Central memory CD8-positive, alpha-beta T cell (primary cell): ENCODE results near the gene COL23A1.
A peak's percentile ranks its signal among the peaks of the same experiment; 100 is the strongest.

Source experiments
- ATAC-seq: fragments of 150-1000 bp; cut with Tn5 transposase; replicated peaks from 2 replicates; pipeline ENCODE4 v1.10.0; 2022; ENCODE audit warnings: mild to moderate bottlenecking, moderate FRiP score, moderate number of reproducible peaks; ENCODE audit not compliant: poor library complexity, severe bottlenecking; ENCODE audit errors: extremely low read depth
- DNase-seq, 2 donors: peaks; one replicate each; pipeline ENCODE4 v3.0.0; 2021; ENCODE audit warnings: low spot score in 2 of 2
- H3K27ac Mint-ChIP-seq: one replicate; pipeline ENCODE4 v1.8.0; 2022; ENCODE audit warnings: low read depth, mild to moderate bottlenecking, moderate library complexity, mixed read lengths
- H3K27me3 Mint-ChIP-seq: one replicate; pipeline ENCODE4 v1.8.0; 2022; ENCODE audit warnings: mixed read lengths
- H3K36me3 Mint-ChIP-seq: one replicate; pipeline ENCODE4 v1.8.0; 2022; ENCODE audit warnings: mild to moderate bottlenecking, moderate library complexity, mixed read lengths; ENCODE audit not compliant: insufficient read depth
- H3K4me1 Mint-ChIP-seq: one replicate; pipeline ENCODE4 v1.8.0; 2022; ENCODE audit warnings: mixed read lengths
- H3K4me3 Mint-ChIP-seq: one replicate; pipeline ENCODE4 v1.8.0; 2022; ENCODE audit warnings: mild to moderate bottlenecking, moderate library complexity, mixed read lengths
- H3K9me3 Mint-ChIP-seq: one replicate; pipeline ENCODE4 v1.8.0; 2022; ENCODE audit warnings: mixed read lengths

The COL23A1 gene

DNA sequence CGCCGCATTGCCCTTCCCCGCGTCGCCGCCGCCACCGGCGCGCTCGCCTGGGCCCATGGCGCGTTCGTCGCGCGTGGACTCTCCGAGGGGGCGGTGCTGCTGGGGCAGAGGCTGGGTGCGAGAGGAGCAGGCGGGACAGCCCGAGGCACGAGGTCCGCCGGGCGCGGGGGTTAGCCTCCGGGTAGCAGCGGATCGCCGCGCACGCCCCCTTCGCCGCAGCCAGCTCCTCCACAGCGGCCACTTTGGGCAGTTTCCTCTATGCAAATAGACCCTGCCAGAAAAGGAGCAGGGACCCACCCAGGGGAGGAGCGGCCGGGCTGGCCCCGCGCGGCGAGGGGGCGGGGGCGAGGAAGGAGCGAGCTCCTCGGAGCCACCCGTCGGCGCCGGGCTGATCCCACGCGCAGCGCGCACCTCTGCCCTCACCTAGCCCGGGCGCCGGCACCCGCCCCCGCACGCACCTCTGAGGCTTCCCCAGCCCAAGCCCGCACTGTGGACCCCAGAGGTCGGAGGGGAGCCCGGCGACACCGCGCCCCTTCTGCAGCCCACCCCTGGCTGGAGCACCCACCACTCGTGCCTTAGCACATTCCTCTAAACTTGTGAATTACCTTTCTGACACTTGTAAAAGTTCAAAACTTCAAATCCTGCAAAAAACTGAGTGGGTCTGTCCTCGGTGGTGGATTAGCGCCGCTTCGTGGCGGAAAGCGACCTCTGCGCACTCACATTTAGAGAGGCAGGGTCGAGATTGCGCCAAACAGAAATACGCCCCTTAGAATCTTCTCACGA, at the start of gene COL23A1:
TSS of gene COL23A1 (minus strand) at position 253 of the 783 bp plus-strand sequence.
- no peak for ATAC-seq
- Mint-ChIP-seq H3K4me3 (peak within 1 kb of the TSS; percentile 67), H3K27ac (no peak within 1 kb of the TSS), H3K9me3 (peaks cover 14% of the 10 kb centered on the region), H3K36me3 (no peaks in the 10 kb centered on the region), H3K27me3 (peaks cover 61% of the 10 kb centered on the region), H3K4me1 (no peaks in the 10 kb centered on the region)
- DNase-seq = no peak

DNA sequence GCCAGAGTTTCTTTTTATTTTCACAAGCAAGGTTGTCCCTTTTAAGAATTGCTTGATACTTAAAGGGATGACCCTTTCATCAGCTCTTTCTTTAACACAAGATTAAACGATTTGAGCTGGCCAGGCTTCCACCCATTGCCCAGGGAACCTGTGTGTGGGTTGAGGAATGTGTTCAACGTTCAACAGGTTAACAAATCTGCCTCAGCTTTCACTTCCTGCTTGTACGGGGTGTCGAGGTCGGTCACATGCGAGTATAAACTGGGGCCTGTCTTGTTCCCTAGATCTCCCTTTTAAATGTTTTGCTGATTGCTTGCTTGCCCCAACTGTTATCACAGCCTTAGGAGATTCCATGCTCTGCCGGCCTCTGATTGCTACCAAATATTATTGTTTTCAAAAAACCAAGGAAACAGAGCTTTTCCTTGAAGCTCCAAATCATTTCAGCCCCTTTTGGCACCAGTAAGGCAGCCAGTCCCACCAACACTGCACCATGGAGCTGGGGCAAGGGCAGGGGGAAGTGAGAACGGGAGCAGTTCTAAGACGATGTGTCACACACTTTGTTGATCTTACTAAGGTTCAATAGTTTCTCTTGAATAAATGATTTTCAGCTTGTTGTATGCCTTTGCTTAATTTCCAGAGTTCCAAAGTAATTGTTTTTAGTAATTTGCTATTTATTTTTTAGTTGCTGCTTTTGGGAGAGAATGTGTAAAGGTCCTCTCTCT, 47.3 kb upstream of the COL23A1 start:
- no peak for DNase-seq
- Mint-ChIP-seq H3K36me3 (no peaks in the 10 kb centered on the region), H3K27ac (no peak overlapping the region), H3K4me3 (no peak overlapping the region), H3K9me3 (no peaks in the 10 kb centered on the region), H3K27me3 (peaks cover 53% of the 10 kb centered on the region), H3K4me1 (no peaks in the 10 kb centered on the region)
- no peak for ATAC-seq

DNA sequence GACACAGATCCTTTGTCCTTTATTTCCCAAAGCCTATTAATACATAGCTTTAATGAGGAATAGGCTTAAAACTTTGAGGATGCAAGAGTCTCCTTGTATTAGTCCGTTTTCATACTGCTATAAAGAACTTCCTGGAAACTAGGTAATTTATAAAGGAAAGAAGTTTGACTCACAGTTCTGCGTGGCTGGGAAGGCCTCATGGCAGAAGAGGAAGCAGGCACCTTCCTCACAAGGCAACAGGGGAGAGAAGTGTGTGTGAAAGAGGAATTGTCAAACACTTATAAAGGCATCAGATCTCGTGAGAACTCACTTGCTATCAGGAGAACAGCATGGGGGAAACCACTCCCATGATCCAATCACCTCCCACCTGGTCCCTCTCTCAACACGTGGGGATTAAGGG, 42.1 kb upstream of the COL23A1 start:
- no peaks in the 10 kb centered on the region for H3K4me1 Mint-ChIP-seq
- no peak for ATAC-seq
- H3K27me3 Mint-ChIP-seq = peaks cover 44% of the 10 kb centered on the region
- H3K36me3 Mint-ChIP-seq = peaks cover under 1% of the 10 kb centered on the region
- DNase-seq = no peak
- no peak overlapping the region for H3K4me3 Mint-ChIP-seq
- H3K27ac Mint-ChIP-seq = no peak overlapping the region
- H3K9me3 Mint-ChIP-seq = no peaks in the 10 kb centered on the region

DNA sequence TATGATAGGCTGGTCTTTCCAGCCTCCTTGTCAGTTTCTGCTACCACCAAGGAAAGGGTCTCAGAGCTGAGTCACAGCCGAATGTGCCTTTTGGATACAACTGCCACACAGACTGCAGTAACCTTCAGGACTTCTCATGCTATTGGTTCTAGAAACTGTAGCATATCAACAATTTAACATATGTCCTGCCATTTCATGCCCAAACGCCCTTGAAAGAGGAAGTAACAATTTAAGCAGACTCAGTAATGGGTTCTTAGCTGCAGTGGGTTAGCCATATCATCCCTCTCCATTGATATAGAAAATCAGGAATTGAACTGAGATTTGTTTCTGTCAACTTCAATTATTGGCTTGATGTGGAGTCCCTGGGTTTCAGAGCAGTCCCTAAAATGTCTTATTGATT, 40.8 kb upstream of the COL23A1 start:
- Mint-ChIP-seq H3K36me3 (peaks cover 11% of the 10 kb centered on the region), H3K9me3 (no peaks in the 10 kb centered on the region), H3K27ac (no peak overlapping the region), H3K4me1 (peaks cover 4% of the 10 kb centered on the region), H3K27me3 (peaks cover 37% of the 10 kb centered on the region), H3K4me3 (no peak overlapping the region)
- no peak for ATAC-seq
- DNase-seq = no peak

DNA sequence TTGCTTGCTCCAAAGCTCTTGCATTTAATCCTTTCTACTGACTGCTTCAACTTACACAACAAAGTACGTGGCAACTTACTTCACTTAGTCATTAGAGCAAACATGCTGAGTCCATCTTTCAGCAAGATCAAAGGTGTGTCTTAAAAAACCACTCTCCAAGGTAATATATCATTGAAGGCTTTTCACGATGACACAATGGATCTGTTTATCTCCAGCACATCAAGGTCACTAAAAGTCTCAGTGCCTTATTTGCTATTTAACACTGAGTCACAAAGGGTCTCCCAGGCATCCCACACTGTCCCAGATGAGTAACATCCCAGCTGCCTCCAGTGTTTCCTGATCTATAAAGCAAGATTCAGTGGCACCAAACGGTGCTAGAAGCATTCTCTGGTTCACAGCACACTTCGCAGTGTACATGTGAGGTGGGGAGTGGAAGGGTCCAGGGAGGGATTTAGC, 40.3 kb upstream of the COL23A1 start:
- ATAC-seq (no peak), DNase-seq (no peak)
- Mint-ChIP-seq H3K27ac (no peak overlapping the region), H3K4me3 (no peak overlapping the region), H3K4me1 (peaks cover 9% of the 10 kb centered on the region), H3K27me3 (peaks cover 33% of the 10 kb centered on the region), H3K36me3 (peaks cover 12% of the 10 kb centered on the region), H3K9me3 (no peaks in the 10 kb centered on the region)

DNA sequence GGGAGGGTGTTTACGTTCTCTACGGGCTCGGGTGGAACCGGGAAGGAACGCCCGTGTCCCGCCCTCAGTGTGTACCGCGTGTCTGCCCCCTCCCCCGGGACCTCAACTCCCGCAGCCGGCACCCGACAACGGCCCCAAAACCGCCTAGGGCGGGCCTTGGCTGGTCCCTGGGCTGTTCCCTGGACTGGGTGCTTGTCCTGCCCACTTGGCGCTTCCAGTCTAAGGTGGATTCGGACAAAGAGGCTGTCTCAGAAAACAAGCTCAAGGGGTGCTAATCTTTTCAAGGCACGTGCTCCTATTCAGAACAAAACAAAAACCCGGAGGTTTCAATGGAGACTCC, 37.0 kb upstream of the COL23A1 start:
- H3K27me3 Mint-ChIP-seq = peaks cover under 1% of the 10 kb centered on the region
- DNase-seq (no peak), ATAC-seq (no peak)
- peak overlapping the region; percentile 100 for H3K27ac Mint-ChIP-seq
- peak overlapping the region; percentile 98 for H3K4me3 Mint-ChIP-seq
- H3K9me3 Mint-ChIP-seq = no peaks in the 10 kb centered on the region
- peaks cover 19% of the 10 kb centered on the region for H3K36me3 Mint-ChIP-seq
- H3K4me1 Mint-ChIP-seq = peaks cover 37% of the 10 kb centered on the region

DNA sequence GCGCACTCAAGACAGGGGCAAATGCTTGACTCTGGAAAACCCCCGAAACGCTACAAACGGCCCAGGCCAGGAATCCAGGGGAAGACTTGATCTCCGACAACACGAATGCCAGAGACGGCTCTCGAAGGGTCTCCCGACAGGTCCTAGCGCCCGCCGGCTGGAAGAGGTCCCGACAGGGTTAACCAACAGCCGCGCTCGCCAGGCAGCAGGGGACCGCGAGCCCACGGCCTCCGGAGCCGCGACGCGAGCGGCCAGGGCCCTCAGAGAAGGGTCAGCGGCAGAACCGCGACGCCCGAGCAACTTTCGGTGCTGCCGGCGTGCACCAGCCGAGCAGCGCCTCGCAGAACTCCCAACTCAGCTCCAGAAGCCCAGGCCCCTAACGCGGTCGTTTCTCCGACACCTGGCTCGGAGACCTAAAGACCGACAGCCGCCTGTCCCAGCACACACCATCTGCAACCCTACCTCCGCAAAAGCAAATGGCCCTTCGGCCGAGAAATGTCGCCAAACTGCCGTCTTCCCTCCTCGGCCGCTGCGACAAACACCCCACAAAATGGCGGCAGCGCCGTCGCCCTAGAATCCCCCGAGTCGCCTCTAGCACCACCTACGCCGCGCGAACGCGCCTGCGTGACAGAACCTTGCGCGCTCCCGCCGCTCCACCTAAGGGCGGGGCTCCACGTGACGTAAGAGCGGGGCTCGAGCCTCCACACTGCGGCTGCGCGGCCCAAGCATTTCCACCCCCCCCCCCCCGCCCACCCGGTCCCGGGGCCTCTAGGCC, 36.5 kb upstream of the COL23A1 start, which contains the start of gene CLK4:
TSS of gene CLK4 (minus strand) at position 567 of the 775 bp plus-strand sequence. CDS start 3,634 bp downstream, outside the sequence.
- Mint-ChIP-seq H3K4me1 (peaks cover 41% of the 10 kb centered on the region), H3K36me3 (peaks cover 24% of the 10 kb centered on the region), H3K4me3 (peak within 1 kb of the TSS; percentile 98), H3K27ac (peak within 1 kb of the TSS; percentile 100), H3K27me3 (no peaks in the 10 kb centered on the region), H3K9me3 (no peaks in the 10 kb centered on the region)
- DNase-seq (peak; percentile 95), ATAC-seq (peak; percentile 83)

DNA sequence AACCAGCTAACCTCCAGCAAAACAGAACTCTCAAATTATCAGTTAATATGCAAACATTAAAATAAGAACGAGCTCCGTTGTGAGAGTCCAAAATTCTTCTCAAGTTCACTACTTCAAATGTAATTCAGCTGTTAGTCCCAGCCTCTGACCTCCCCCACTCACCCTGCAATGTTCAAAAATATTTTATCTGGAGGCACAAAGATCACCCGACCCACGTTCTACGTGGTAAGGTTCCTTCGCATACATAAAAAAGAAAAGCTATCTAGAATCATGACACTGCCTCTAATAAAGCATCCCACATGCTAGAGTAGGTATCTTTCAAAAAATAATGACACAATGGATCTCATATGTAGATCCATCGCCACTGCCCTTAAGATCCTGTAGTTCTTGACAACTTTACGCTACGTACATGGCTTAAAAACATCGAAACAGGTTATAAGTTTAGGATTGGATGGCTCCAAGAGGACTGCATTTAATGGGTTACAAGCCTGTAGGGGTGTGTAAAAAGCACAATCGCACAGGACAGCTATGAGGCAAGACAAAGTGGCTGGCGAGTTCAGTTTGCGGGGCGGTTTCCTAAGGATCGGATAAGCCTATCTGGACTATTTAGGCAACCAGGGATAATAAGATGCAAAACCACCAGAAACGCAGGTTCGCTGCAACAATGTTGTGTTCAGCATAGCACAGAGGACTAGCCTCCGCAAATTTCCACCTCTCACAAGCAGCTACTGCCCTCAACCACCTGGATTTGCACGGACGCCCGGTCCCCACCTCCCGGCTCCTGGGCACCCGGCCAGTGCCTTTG, 35.7 kb upstream of the COL23A1 start:
- H3K36me3 Mint-ChIP-seq = peaks cover 27% of the 10 kb centered on the region
- peak overlapping the region; percentile 100 for H3K27ac Mint-ChIP-seq

DNA sequence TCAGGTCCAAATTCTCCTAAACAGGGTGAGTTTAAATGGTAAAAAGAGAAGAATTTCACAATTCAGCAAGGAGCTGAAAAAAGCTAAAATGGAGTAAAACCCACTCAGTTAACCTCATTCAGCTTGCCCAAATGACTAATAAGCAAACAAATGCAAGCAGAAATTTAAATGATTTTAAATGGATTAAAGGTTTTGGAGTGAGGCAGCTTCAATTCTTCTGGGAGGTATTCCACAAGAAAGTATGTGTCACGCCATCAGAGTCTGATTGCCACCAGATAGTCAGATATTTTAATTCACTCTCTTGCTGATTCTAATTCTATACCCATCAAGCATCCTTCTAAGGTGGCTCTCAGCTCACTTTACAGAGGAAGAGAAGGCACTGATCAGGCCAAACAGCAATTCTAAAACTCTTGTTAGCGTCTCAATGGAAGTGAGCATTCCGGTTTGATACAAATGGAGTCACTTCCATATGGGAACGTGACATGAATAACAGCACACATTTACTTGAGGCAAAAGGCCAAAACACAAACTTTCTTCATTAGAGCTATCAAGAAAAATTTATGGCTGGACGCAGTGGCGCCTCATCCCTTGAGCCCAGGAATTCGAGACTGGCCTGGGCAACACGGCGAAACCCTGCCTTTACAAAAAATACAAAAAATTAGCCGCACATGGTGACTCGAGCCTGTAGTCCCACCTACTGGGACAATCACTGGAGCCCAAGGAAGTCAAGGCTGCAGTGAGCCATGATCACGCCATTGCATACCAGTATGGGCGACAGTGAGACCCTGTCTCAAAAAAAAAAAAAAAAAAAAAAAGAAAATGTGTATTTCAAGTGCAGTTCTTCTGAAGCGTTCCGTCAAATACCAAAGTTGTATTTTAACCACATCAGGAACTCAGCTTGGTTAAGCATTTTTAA, 34.7 kb upstream of the COL23A1 start:
- Mint-ChIP-seq H3K27ac (peak overlapping the region; percentile 100), H3K9me3 (no peaks in the 10 kb centered on the region), H3K27me3 (no peaks in the 10 kb centered on the region), H3K4me1 (peaks cover 55% of the 10 kb centered on the region), H3K4me3 (peak overlapping the region; percentile 98), H3K36me3 (peaks cover 37% of the 10 kb centered on the region)
- DNase-seq = no peak
- no peak for ATAC-seq

More for the DNA sequence above, 35.7 kb upstream of the COL23A1 start:
- DNase-seq (no peak), ATAC-seq (peak; percentile 11)
- Mint-ChIP-seq H3K4me1 (peaks cover 45% of the 10 kb centered on the region), H3K9me3 (no peaks in the 10 kb centered on the region), H3K27me3 (no peaks in the 10 kb centered on the region), H3K4me3 (peak overlapping the region; percentile 98)

DNA sequence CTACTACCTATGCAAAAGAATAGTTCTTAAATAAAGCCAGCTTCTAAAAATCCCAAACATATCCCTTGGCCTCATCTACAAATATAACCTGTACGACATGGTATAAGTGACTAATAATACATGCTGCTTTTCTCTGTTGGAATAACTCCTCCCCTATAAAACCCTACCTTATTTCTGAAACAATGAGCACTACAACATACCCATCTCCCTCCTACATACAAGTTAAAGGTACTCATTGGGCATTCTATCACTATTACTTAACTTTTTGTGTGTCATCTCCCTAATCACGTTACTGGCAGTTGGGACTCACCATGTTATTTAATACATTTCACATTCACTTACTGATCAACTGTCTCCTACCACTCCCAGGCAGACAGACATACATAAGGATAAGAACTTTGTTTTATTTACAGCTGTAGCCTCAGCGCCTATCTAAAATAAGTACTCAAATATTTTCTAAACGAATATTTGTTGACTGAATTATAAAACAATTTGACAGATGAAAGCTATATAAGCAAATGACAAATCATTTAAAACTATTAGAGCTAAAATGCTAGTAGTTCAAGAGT, 32.6 kb upstream of the COL23A1 start:
- no peak overlapping the region for H3K4me3 Mint-ChIP-seq
- no peak for DNase-seq
- no peak for ATAC-seq

DNA sequence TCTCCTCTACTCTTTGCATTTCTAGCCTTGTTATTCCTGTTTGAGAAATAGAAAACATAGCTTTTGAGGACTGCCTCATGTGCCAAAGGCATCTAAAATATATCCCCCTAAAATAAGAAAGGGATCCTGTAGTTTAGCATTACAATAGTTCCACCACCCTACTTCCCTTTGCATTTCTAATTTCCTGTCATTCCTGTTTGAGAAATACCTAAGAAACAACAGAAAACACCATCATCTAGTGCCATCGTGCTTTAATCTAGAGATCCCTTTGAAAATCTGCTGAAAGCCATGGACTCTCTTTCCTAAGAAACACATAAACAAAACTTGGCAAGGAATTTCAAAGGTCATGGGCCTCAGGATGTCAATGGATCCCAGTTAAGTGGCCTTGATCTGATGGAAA, 29.2 kb upstream of the COL23A1 start:
- Mint-ChIP-seq H3K9me3 (no peaks in the 10 kb centered on the region), H3K27ac (peak overlapping the region; percentile 61), H3K27me3 (no peaks in the 10 kb centered on the region), H3K4me3 (peak overlapping the region; percentile 2), H3K4me1 (peaks cover 58% of the 10 kb centered on the region), H3K36me3 (peaks cover 75% of the 10 kb centered on the region)
- no peak for DNase-seq
- no peak for ATAC-seq

More for the DNA sequence above, 32.6 kb upstream of the COL23A1 start:
- no peak overlapping the region for H3K27ac Mint-ChIP-seq
- H3K9me3 Mint-ChIP-seq = no peaks in the 10 kb centered on the region
- no peaks in the 10 kb centered on the region for H3K27me3 Mint-ChIP-seq
- peaks cover 69% of the 10 kb centered on the region for H3K4me1 Mint-ChIP-seq
- peaks cover 55% of the 10 kb centered on the region for H3K36me3 Mint-ChIP-seq
